DMS 273 treated with DMSO at 0.1 percent for 48 hours (cell line): Measurements from ENCODE around the gene TRIM2.

ENCODE experiments used
- DNase-seq: peaks from one replicate; lab custom pipeline; 2025; lab: John Stamatoyannopoulos, UW

TRIM2 gene

GRCh38 chr4:153222707-153223426 is 18.6 kb downstream of the TRIM2 start:
- no peak for DNase-seq

GRCh38 chr4:153223427-153223801 is 19.2 kb downstream of the TRIM2 start:
- DNase-seq = no peak

GRCh38 chr4:153223930-153224329 is 19.7 kb downstream of the TRIM2 start:
- no peak for DNase-seq

- DNase-seq = no peak
These were observed 20.2 kb downstream of the TRIM2 start for GRCh38 chr4:153224474-153224873.

- no peak for DNase-seq
These were observed 23.3 kb downstream of the TRIM2 start for GRCh38 chr4:153227469-153228075.

GRCh38 chr4:153228512-153229140 is 24.4 kb downstream of the TRIM2 start:
- DNase-seq = no peak

GRCh38 chr4:153229545-153229944 is 25.3 kb downstream of the TRIM2 start:
- no peak for DNase-seq

GRCh38 chr4:153232768-153233167 is 28.5 kb downstream of the TRIM2 start:
- no peak for DNase-seq

GRCh38 chr4:153233761-153234371 is 29.6 kb downstream of the TRIM2 start:
- DNase-seq = no peak

- no peak for DNase-seq
These were observed 30.6 kb downstream of the TRIM2 start for GRCh38 chr4:153234885-153235284.

- DNase-seq = no peak
These were observed 34.1 kb downstream of the TRIM2 start for GRCh38 chr4:153238135-153238919.

GRCh38 chr4:153239409-153239808 is 35.2 kb downstream of the TRIM2 start:
- DNase-seq = no peak

- DNase-seq = no peak
These were observed 37.1 kb downstream of the TRIM2 start for GRCh38 chr4:153241295-153241694.

- DNase-seq = peak; percentile 69
These were observed 38.0 kb downstream of the TRIM2 start for GRCh38 chr4:153241970-153242838.

GRCh38 chr4:153242839-153243324 is 38.6 kb downstream of the TRIM2 start:
- DNase-seq = no peak

GRCh38 chr4:153243468-153243867 is 39.2 kb downstream of the TRIM2 start:
- no peak for DNase-seq

- DNase-seq = no peak
These were observed 40.7 kb downstream of the TRIM2 start for GRCh38 chr4:153244969-153245368.

- DNase-seq = no peak
These were observed 41.5 kb downstream of the TRIM2 start for GRCh38 chr4:153245775-153246174.

- DNase-seq = no peak
These were observed 42.3 kb downstream of the TRIM2 start for GRCh38 chr4:153246446-153247115.

- no peak for DNase-seq
These were observed 42.9 kb downstream of the TRIM2 start for GRCh38 chr4:153247116-153247490.
